Fibroblast of lung (primary cell): ENCODE data around the gene TREM1. TPM values are rescaled to one million over a fixed set of nuclear protein-coding genes. Genes with fewer than 3 reads are reported as not detected.

Source experiments
- DNase-seq, 2 donors: peaks; one replicate each; pipeline versions ENCODE4 v3.0.0 to v3.0.0-alpha.2; 2010; ENCODE audit warnings: low read depth in 2 of 2
- H2AFZ ChIP-seq: 2 replicates; pipeline ENCODE4 v1.5.1; 2012; ENCODE audit warnings: low read length, control low read depth, inconsistent platforms
- H3K27ac ChIP-seq: 2 replicates; pipeline ENCODE4 v1.5.1; 2011; ENCODE audit warnings: low read length, control low read depth; ENCODE audit not compliant: insufficient read depth
- H3K27me3 ChIP-seq: 2 replicates; pipeline ENCODE4 v1.5.1; 2011; ENCODE audit warnings: mild to moderate bottlenecking, low read length; ENCODE audit not compliant: control insufficient read depth, insufficient read depth
- H3K36me3 ChIP-seq: 2 replicates; pipeline ENCODE4 v1.5.1; 2011; ENCODE audit warnings: low read length; ENCODE audit not compliant: control insufficient read depth, insufficient read depth
- H3K4me1 ChIP-seq: 2 replicates; pipeline ENCODE4 v1.5.1; 2011; ENCODE audit warnings: low read length; ENCODE audit not compliant: control insufficient read depth, insufficient read depth; ENCODE audit errors: extremely low read depth
- H3K4me2 ChIP-seq: 2 replicates; pipeline ENCODE4 v1.5.1; 2011; ENCODE audit warnings: low read length, control low read depth; ENCODE audit not compliant: insufficient read depth; ENCODE audit errors: extremely low read depth
- H3K4me3 ChIP-seq, 4 experiments: fragments of 200-600 bp in 1 of 4; sonication (generic) in 1 of 4; replicated peaks in 1 of 4; 2 replicates each; pipeline ENCODE4 v1.5.1; 2011 to 2016; ENCODE audit warnings: low read length in 4 of 4, low read depth in 3 of 4, mild to moderate bottlenecking in 3 of 4, control low read depth in 2 of 4, inconsistent platforms in 1 of 4, mixed read lengths in 1 of 4; ENCODE audit not compliant: insufficient read depth in 1 of 4; ENCODE audit errors: control extremely low read depth in 1 of 4
- H3K79me2 ChIP-seq: 2 replicates; pipeline ENCODE4 v1.5.1; 2012; ENCODE audit warnings: mild to moderate bottlenecking, low read length, inconsistent platforms; ENCODE audit not compliant: control insufficient read depth, insufficient read depth
- H3K9ac ChIP-seq: 2 replicates; pipeline ENCODE4 v1.5.1; 2011; ENCODE audit warnings: mild to moderate bottlenecking, low read length, control low read depth; ENCODE audit not compliant: insufficient read depth
- H3K9me3 ChIP-seq: 2 replicates; pipeline ENCODE4 v1.5.1; 2012; ENCODE audit warnings: low read depth, low read length; ENCODE audit not compliant: control insufficient read depth, insufficient read depth
- H4K20me1 ChIP-seq: 2 replicates; pipeline ENCODE4 v1.5.1; 2011; ENCODE audit warnings: low read length; ENCODE audit not compliant: control insufficient read depth, insufficient read depth; ENCODE audit errors: extremely low read depth
- EZH2 ChIP-seq: IDR thresholded peaks from 2 replicates; pipeline ENCODE4 v1.5.1; 2012; ENCODE audit warnings: low read length, control low read depth, mild to moderate bottlenecking; ENCODE audit errors: missing control alignments
- polyA plus RNA-seq, 2 donors: library from polyadenylated mRNA; depleted of rRNA in 1 of 2; stranded (reverse) in 1 of 2; unstranded in 1 of 2; fragments of >200 nt; gene quantifications; 2 replicates each; pipeline ENCODE4 v1.2.1, GENCODE V29; 2011 to 2012; ENCODE audit warnings: missing spikeins in 1 of 2
- total RNA-seq: library from RNA; depleted of rRNA; stranded (reverse); fragments of >200 nt; gene quantifications from 2 replicates; pipeline ENCODE4 v1.2.1, GENCODE V29; 2014
- TF ChIP-seq, protein P1 (sequence below), 2 donors: IDR thresholded peaks in 1 of 2; conservative IDR thresholded peaks in 1 of 2; 1 replicate in 1 of 2; 2 replicates in 1 of 2; pipeline ENCODE4 v1.5.1; 2011 to 2012; ENCODE audit warnings: low read length in 2 of 2, control low read depth in 1 of 2, inconsistent platforms in 1 of 2, low read depth in 1 of 2, mild to moderate bottlenecking in 1 of 2

TREM1 gene
- total and polyA plus RNA-seq, 2 donors (not counting 1 experiment from before 2014, with no cell fraction given), result 0.25 TPM; not detected in 1

DNA sequence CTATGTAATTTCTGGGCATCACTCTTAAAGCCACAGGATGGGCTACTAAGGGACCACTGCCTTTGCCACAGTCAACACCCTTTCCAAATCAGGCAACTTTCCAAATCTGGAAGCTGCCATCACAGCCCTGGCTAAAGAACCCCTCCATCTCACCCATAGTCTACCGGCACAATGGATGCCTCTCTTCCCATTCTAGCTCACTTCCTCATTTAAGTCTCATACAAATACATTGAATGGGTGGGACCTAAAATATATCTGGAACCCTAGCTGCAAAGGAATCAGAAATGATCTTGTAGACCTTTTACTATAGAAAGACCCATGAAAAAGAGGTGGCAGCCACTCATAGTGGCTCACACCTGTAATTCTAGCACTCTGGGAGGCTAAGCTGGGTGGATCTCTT lies 61.7 kb downstream of the TREM1 start:
- H3K27ac ChIP-seq, result no peak overlapping the region
- H3K4me1 ChIP-seq, result no peaks in the 10 kb centered on the region
- TF ChIP-seq, protein P1, sequence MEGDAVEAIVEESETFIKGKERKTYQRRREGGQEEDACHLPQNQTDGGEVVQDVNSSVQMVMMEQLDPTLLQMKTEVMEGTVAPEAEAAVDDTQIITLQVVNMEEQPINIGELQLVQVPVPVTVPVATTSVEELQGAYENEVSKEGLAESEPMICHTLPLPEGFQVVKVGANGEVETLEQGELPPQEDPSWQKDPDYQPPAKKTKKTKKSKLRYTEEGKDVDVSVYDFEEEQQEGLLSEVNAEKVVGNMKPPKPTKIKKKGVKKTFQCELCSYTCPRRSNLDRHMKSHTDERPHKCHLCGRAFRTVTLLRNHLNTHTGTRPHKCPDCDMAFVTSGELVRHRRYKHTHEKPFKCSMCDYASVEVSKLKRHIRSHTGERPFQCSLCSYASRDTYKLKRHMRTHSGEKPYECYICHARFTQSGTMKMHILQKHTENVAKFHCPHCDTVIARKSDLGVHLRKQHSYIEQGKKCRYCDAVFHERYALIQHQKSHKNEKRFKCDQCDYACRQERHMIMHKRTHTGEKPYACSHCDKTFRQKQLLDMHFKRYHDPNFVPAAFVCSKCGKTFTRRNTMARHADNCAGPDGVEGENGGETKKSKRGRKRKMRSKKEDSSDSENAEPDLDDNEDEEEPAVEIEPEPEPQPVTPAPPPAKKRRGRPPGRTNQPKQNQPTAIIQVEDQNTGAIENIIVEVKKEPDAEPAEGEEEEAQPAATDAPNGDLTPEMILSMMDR (conservative IDR thresholded peaks at IDR 0.05 in 1 of 2, IDR thresholded peaks at IDR 0.05 in 1 of 2; ENCODE audit: low read depth in 1 of 2, low read length in 2 of 2), result no peak
- TF ChIP-seq EZH2, result no peak
- H3K4me2 ChIP-seq, result no peak overlapping the region
- H2AFZ ChIP-seq, result no peak overlapping the region
- no peaks in the 10 kb centered on the region for H3K36me3 ChIP-seq
- H4K20me1 ChIP-seq, result no peaks in the 10 kb centered on the region
- H3K79me2 ChIP-seq, result no peaks in the 10 kb centered on the region
- H3K9me3 ChIP-seq, result no peaks in the 10 kb centered on the region
- no peak overlapping the region for H3K9ac ChIP-seq
- no peak for DNase-seq
- H3K4me3 ChIP-seq, result no peak overlapping the region
- no peaks in the 10 kb centered on the region for H3K27me3 ChIP-seq

Other genes starting within 250 kb of the TREM1 start
- 0.17 and 0.26 TPM in 2 replicates for gene UNC5CL, start 247.5 kb downstream of the TREM1 start, total RNA-seq
- 0.01 TPM in 1 of 2 replicates, not detected in the other for gene UNC5CL, start 247.5 kb downstream of the TREM1 start, polyA plus RNA-seq
- not detected in 2 replicates for gene TSPO2, start 244.2 kb downstream of the TREM1 start, total RNA-seq
- not detected in 2 replicates for gene TSPO2, start 244.2 kb downstream of the TREM1 start, polyA plus RNA-seq
- gene APOBEC2, start 233.5 kb downstream of the TREM1 start, total RNA-seq, result not detected in 2 replicates
- gene APOBEC2, start 233.5 kb downstream of the TREM1 start, polyA plus RNA-seq, result not detected in 2 replicates
- 10.3 and 12.4 TPM in 2 replicates for gene OARD1, start 214.3 kb downstream of the TREM1 start, total RNA-seq
- 9.8 and 11.7 TPM in 2 replicates for gene OARD1, start 214.3 kb downstream of the TREM1 start, polyA plus RNA-seq
- 10.0 and 14.9 TPM in 2 replicates for gene NFYA, start 213.7 kb downstream of the TREM1 start, total RNA-seq
- 6.9 and 10.0 TPM in 2 replicates for gene NFYA, start 213.7 kb downstream of the TREM1 start, polyA plus RNA-seq
- not detected in 2 replicates for gene TREML1, start 132.3 kb downstream of the TREM1 start, total RNA-seq
- not detected in 2 replicates for gene TREML1, start 132.3 kb downstream of the TREM1 start, polyA plus RNA-seq
- under 0.01 and 0.17 TPM in 2 replicates for gene TREM2, start 123.6 kb downstream of the TREM1 start, total RNA-seq
- not detected in 2 replicates for gene TREM2, start 123.6 kb downstream of the TREM1 start, polyA plus RNA-seq
- not detected in 2 replicates for gene TREML2, start 85.5 kb downstream of the TREM1 start, total RNA-seq
- gene TREML2, start 85.5 kb downstream of the TREM1 start, polyA plus RNA-seq, result not detected in 2 replicates
- gene TREML4, start 58.3 kb downstream of the TREM1 start, total RNA-seq, result not detected in 2 replicates
- not detected in 2 replicates for gene TREML4, start 58.3 kb downstream of the TREM1 start, polyA plus RNA-seq
- not detected in 2 replicates for gene NCR2, start 48.9 kb upstream of the TREM1 start, total RNA-seq
- gene NCR2, start 48.9 kb upstream of the TREM1 start, polyA plus RNA-seq, result not detected in 2 replicates